ENCODE data around the gene GPR84. TPM values are rescaled to one million over a fixed set of nuclear protein-coding genes. Genes with fewer than 3 reads are reported as not detected.
"Not testable (repeated sequence)": the region's sequence is repeated elsewhere in the genome, so short reads cannot be mapped to it uniquely, and the experiment has no call there.

GPR84 gene
- total RNA-seq, 1 donor from 2014 or later, result not detected

DNA sequence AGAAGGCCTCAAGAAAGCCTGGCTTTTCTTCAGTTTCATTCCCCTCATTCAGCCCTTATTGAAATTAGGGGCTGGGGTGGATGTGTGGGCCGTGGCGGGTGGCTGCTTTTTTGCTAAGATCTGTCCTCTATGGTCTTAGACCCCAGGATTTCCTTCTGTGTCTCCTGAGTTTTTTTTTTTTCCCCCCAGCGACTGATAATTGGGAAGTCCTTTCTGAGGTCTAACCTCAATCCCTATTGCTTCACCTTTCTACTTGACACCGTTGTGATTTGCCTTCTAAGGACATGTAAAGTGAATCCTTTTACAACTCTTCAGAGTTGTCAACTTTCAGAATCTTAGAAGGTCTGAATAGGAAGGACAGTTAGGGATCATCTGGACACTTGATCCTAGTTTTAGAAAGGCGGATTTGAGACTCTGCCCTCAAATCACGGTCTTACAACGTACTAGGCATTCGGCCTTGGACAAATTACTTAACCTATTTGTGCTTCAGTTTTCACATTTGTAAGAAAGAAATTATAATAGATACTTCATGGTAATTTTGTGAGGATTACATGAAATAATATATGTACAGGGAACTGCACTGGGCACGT, 4.4 kb downstream of the GPR84 start:
- no peak for ATAC-seq
- DNase-seq, result no peak
- intact Hi-C loops (cut with micrococcal nuclease), result loop anchor here (5.0 kb wide), 1 partner anchor 143 kb away; no protein-coding TSS in a partner anchor

DNA sequence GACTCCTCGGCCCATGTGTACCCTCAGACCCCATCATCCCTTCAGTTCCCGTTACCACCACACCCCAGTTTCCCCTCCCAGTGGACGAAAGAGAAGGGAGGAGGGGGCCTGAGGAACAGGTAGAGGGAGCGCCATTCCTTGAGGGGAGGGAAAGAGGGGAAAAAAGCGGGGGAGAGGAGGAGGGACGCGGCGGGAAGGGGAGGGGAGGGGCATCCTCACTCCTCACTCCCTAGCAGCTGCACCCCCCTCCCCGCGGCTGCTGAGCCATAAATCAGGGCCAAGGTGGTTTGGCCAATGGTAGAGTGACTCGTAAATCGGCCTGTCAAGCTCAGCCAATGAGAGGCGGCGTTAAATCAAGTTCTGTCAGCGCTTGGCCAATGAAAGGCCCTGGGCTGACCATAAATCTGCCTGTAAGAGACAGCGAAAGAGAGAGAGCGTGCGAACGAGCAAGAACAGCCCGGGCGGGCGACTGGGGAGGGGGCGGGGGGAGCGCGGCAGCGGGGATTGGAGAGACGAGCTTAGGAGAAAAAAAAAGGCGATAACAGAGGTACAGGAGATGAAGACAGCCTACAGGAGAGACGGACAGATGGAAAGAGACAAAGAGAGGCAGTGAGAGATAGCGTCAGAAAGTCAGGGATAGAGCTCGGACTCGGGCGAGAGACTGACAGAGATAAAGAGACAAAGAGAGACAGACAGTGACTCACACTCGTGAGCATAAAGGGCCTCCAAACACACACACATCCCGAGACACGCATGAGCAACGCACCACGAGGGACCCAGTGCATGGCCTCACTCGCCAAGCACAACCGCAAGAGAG, 5.1 kb downstream of the GPR84 start:
- ATAC-seq, result peak; percentile 96
- intact Hi-C loops (cut with micrococcal nuclease), result no loop called here
- peak; percentile 95 for DNase-seq

DNA sequence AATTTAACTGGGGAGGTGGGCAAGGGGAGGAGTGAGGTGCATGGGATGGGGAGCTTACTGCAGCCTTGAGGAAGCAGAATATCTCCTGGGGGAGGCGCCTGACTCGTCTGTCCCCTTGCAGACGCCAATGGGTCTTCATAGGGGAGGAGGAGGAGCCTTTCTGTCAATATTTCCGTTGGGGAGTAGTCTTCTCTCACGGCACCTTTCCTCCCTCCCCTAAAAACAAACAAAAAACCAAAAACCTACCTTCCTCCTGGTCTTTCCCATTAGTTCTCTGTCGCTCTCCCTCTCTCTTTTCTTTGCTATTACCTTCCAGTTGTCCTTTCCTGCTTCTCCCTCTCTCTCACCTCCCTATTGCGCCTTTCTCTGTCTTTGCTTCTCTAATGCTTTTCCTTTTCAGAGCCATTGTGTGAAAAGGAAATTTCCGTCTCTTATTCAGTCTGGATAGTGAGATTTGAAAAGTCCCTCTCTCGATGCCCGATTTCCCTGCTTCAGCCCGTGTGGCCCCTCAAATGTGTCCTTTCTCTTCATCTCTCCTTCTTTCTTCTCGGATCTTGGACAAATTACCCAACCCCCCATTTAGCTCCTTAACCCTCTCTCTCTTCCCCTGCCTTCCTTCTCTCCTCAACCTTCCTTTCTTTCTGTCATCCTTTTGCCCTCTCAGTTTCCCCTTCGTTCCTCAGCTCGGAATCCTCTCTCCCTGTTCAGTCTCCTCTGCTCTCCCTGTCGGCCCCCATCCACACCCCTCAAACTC, 5.9 kb downstream of the GPR84 start:
- DNase-seq (no peak), ATAC-seq (no peak)
- intact Hi-C loops (cut with micrococcal nuclease), result no loop called here

DNA sequence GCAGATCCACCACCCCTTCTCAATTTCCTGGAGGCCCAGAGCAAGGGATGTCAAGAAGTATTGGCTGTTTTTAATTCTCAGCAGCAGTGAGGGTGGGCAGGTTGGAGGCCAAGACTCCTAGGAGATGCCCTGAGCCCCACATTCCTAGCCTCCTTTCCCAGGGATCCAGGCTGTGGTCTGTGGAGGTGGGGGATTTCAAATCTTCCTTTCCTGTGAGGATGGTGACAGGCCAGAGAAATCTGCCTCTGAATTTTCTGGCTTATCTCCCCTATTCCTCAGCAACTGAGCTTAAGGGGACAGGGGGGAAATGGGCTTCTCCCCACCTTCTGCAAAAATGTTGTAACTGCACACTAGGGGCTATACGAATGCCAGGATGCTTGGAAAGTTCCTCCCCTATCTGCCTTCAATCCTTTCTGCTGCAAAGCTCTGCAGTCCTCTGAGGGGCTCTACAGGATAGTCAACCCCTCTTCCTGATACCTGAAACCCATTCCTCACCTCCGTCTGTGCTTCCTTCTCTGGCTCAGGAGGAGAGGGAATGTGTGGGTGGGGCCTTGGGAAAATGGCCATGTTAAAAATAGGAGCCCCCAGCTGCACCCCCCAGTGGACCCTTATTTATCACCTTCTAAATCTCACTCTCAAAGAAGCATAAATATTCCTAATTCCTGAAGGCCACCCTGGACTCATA, 6.6 kb downstream of the GPR84 start:
- ATAC-seq (no peak), DNase-seq (no peak)
- intact Hi-C loops (cut with micrococcal nuclease), result no loop called here

DNA sequence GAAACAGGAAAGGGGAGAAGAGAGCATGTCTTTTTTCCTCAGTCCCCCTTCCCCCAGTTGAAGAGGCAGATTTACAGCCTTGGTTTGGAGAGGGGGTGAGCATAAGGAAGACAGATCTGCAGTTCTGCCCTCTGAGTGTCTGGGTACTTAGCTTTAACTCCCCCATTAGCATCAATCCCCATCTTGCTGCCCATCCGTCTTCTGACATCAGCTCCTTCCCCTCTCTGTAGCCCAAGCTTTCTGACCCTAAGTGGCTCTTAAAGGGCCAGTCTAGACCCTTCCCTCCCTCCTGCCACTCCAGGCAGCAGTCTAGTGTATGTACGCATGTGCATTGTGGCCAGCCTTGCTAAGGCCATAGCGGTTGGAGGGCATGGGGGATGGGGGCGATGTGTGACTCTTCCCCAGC, 7.3 kb downstream of the GPR84 start:
- DNase-seq (no peak), ATAC-seq (no peak)
- intact Hi-C loops (cut with micrococcal nuclease), result no loop called here

DNA sequence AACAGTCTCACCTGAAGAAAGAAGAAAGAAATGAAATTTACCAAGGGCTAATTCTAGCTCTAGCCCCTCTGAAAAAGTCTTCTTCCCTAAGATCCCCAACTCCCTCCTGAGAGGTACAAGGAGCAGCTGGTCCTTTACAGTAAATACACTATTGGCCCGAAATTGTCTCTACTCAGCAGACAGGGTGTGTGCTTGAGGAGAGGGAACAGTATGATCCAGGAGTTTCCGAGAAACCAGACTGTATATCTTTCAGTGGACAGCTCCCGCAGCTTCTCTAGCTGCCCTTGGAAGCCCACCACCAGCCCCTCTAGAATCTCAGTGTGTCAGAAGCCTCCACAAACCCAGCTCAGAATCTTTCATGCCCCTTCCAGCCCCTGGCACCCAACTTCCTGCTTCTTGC, 8.1 kb downstream of the GPR84 start:
- DNase-seq, result no peak
- intact Hi-C loops (cut with micrococcal nuclease), result no loop called here
- ATAC-seq, result no peak

DNA sequence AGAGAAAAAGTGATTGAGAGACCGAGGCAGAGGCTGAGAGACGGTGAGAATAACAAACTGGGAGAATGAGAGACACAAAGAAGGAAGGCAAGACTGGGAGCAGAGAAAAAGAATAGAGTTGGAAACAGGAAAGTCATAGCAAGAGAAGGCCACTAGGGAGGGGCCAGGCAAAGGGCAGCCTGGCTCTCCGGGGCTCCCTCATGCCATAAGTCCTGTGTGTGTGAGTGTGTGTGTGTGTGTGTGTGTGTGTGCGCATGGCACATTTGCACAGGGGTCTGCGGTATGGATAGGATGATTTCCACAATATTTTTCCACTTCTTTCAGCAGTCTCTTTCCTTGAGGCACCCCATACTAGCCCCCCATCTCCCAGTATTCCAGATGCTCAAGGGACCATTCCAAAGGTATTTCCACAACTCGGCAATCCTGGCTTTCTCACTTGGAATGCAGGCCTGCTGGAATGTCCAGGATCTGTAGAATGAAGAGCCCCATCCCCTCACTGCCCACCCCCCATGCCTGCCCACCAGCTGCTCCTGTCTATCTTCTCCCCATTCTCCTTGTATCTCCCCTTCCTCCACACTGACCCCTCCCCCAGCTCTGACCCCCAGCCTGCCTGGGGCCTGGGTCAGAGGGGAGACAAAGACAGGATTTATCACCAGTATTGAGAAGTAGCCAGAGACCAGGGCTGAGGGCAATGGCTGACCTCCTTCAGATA, 9.0 kb downstream of the GPR84 start:
- DNase-seq, result no peak
- intact Hi-C loops (cut with micrococcal nuclease), result no loop called here
- ATAC-seq, result no peak

DNA sequence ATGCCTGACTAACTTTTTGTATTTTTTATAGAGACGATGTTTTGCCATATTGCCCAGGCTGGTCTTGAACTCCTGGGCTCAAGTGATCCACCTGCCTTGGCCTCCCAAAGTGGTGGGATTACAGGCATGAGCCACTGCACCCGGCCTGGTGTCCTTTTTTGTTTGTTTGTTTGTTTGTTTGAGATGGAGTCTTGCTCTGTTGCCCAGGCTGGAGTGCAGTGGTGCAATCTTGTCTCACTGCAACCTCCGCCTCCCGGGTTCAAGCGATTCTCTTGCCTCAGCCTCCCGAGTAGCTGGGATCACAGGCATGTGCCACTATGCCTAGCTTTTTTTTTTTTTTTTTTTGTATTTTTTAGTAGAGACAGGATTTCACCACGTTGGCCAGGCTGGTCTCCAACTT, 10.0 kb downstream of the GPR84 start:
- DNase-seq; ATAC-seq; intact Hi-C loops (cut with micrococcal nuclease): not testable (repeated sequence)

DNA sequence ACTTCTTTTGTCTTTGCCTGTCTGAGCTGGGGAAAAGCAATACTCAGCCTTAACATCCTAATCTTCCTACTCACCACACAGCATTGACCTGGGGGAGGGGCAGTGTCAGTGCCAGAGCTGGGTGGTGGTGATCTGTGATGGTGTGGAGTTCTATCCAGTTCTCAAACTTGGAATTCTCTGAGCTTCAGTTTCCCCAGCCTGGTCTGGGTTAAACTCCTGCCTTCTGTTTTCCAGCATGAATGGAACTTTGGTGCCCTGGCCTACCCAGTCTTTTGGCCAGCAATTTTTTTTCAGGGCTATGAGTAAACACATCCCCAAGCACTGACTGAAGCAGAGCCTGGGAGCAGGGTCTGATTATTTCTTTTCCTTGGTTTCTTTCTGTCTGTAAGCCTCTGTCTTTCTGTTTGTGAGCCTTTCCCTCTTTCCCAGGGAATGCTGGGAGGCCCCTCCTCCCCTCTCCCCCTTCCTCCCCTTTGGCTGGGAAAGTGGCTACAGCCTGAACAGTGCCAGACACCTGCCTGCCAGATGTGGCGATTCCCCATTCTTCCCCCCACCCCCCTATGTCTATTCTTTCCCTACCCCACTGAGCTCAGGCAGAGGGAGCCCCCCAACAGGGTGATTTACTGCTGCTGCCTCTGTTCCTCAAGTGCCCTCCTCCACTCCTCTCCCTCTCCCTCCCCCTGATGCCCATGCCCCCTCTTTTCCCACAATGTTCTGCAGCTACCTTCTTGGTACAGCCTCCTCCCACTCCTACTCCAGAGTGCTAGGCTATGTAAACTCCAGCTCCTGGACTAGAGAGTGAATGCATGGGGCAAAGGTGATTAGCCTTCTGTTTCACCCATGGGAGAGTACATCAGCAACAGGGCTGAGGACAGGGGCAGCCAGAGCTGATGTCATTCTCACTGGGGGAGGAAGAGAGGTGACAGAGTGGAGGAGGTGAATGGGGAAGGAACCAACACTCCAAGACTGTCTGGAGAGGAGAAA, 11.1 kb downstream of the GPR84 start:
- no peak for DNase-seq
- ATAC-seq, result peak; percentile 61
- intact Hi-C loops (cut with micrococcal nuclease), result no loop called here

DNA sequence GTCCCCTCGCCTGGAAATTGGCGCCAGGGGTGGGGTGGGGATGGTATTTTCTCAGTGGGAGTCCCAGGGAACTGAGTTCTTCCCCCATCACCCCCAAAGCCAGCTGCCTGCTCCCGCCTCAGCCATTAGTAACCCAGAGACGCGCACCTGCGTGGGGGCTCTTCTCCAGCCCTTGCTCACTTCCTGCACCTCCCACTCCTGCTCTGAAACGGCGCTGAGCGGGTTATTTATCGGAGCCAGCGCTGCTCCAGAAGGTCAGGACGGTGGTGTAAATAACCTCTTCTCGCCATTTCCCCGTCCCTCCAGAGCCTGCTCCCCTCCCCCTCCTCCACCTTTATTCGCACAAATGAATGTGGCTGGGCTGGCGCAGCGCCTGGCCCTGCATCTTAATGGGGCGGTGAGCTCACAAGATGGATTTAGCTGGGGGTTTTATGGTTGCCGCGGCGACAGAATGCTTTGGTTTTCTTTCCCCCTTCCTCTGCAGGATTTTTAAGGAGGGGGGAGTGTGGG, 12.2 kb downstream of the GPR84 start:
- intact Hi-C loops (cut with micrococcal nuclease), result no loop called here
- peak; percentile 84 for ATAC-seq
- DNase-seq, result peak; percentile 76

DNA sequence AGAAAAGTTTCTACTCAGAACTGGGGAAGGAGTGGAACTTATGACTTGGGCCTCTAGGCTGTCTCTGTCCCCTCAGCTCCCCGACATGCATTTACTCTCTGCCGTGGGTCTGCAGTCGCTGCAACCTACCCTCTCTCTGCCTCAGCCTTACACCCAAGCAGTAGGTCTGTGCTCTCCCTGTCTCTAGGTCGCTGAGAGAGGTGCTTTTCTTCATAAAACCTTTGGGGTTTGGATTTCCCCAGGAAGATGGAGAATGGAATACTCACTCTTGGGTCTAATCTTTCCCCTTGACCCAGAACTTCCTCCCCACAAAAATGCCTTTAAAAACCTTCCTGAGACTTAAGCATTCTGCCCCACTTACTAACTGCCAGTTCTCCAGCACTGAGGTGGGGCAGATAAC, 12.9 kb downstream of the GPR84 start:
- ATAC-seq (peak; percentile 16), DNase-seq (no peak)
- intact Hi-C loops (cut with micrococcal nuclease), result no loop called here

DNA sequence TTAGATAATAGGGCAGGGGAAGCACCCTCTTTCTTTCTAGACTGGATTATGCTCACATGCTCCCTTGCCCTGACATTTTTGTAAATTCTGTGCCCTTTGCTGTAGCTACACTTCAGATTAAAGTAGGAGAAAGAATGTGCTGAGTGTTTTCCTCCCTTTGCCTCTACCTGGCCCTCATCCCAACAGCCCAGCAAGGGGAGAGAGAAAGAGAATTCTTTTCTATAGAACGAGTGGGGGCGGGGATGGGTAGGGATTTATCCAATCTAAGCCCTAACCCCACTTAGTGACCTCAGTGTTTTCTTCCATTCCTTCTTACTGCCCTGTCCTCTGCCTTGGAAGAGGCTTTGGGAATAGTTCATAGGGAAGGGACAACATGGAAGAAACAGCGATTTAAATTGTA, 13.5 kb downstream of the GPR84 start:
- ATAC-seq, result no peak
- intact Hi-C loops (cut with micrococcal nuclease), result no loop called here
- DNase-seq, result no peak

DNA sequence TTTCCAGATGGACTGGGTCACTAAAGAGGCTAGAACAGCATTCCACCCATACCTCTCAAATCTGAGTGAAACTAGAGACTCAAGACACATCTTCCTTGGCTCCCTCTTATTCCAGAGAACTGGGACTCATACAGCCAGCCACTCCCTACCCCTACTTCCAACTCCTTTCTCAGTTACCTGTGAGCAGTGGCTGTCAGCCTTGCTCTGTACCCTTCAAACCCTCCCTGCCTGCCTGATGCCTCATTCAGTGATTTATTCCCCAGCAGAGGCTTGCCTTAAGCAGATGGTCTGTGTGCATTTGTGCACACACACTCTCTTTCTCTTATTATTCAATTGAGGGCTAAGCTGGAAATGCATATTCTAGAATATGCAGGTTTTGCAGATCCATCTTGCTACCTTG, 14.6 kb downstream of the GPR84 start:
- intact Hi-C loops (cut with micrococcal nuclease), result no loop called here
- no peak for ATAC-seq
- DNase-seq, result no peak

DNA sequence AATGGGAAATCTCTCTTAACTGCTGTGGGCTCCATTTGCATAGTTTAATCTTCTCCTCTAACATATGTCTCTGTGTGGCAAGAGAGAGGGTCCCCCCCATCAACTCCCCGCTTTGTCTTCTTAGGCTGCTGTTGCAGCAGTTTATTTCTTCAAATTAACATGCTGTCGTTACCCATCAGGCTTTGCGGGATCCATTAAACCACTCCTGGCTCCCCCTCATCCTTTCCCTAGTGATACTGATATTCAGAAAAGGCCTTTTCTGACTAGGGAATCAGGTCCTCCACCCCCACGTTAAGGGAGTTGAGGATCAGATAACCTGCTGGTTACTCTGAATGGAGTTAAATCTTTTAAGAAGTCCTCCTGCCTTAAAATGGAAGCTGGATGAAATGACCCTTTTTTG, 15.2 kb downstream of the GPR84 start:
- ATAC-seq, result no peak
- intact Hi-C loops (cut with micrococcal nuclease), result no loop called here
- DNase-seq, result no peak

DNA sequence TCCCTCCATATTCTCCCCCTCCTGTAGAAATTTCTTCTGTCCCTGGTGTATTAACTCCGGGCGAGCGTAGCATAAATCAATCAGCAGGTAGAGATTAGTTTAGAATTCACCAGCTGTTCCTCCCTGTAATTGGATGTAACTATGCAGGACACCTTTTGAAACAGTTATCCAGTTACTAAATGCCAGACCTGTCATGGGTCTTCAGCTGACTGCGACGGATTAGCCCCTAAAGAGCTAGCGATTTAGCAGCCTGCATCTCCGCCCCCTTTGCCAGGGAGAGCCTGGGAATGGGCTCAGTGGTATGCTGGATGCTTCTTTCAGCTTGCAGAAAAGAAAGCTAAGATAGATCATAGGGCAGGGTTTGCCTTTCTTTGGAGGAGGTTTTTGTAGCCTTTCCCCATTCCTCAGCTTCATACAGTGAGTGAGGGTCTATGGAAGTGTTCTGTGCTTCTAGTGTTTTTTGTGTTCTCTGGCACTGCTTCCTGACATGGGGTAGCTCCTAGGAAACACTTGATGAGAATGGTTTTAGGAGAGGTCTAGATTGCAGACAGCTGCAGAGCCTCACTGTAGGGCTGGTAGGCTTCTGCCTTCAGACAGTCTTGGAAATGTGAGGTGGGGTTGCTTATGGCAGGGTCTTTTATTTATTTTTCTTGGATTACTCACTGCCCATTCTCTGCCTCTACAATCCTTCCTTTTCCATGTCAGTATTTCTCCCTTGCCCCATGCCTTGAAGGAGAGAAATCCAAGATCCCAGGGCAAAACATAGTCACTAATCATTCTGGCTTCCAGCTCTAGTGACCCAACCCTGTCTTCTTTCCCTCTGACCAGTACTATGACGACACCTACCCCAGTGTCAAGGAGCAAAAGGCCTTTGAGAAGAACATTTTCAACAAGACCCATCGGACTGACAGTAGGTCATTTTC, 22.6 kb downstream of the GPR84 start:
- intact Hi-C loops (cut with micrococcal nuclease), result no loop called here
- DNase-seq (no peak), ATAC-seq (no peak)

DNA sequence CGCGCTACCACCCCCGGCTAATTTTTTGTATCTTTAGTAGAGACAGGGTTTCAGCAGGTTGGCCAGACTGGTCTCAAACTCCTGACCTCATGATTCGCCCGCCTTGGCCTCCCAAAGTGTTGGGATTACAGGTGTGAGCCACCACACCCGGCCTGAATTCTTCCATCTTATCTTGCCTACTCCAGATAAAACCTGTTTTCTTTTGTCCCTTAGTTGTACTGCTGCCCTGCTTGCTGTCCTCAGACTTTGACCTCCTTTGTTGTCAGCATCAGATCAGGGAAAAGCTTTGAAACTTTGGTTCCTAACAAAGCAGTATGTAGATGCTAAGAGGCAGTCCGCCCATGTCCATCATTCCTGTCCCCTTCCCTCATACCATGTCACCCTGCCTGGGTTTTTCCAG, 23.4 kb downstream of the GPR84 start:
- DNase-seq, result no peak
- no peak for ATAC-seq
- intact Hi-C loops (cut with micrococcal nuclease), result no loop called here
